ENCODE measurements around the gene ZNF326. TPM values are rescaled to one million over a fixed set of nuclear protein-coding genes. Genes with fewer than 3 reads are reported as not detected.
"Not testable (repeated sequence)": the region's sequence is repeated elsewhere in the genome, so short reads cannot be mapped to it uniquely, and the experiment has no call there.

The ZNF326 gene
- total RNA-seq, 1 experiment from 2014 or later = 28.9 TPM

DNA sequence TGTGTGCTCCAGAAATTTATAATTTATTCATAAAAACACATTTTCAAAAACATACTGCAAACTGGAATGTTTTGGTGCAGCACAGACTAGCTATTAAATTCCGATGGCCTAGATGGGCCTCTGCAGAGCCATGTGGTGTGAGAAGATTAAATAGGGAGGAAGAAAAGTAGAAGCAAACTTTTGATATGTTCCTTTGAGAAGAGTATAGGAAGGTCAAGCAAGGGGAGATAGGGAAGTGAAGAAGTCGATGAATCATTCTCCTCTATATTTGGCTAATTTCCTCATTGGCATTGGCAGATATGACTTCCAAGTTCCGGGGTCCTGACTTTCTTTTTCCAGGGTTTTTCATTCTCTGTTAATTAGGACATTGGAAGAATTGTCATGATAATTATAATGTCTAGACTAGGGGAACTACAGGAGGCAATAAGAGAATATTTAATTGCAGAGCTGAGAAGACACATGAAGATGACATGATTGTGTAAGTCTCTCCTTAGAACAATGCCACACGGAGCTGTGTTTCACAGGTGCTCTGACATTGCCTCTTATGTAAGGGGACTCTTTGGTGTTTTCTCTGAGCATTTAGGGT lies 19.3 kb upstream of the ZNF326 start:
- peak overlapping the region; percentile 38 for H3K27ac Mint-ChIP-seq (ENCODE audit: low read depth, unreplicated experiment)
- intact Hi-C loops (cut with micrococcal nuclease) = no loop called here
- H3K4me3 Mint-ChIP-seq (ENCODE audit: unreplicated experiment) = no peak overlapping the region
- no peaks in the 10 kb centered on the region for H3K9me3 Mint-ChIP-seq (ENCODE audit: unreplicated experiment)
- H3K27me3 Mint-ChIP-seq (ENCODE audit: insufficient read depth, unreplicated experiment) = no peaks in the 10 kb centered on the region
- peaks cover 27% of the 10 kb centered on the region for H3K4me1 Mint-ChIP-seq (ENCODE audit: insufficient read depth, unreplicated experiment)
- CTCF ChIA-PET = interaction anchor here (0.6 to 3.9 kb wide), 5 partner anchors 11 to 195 kb away, joined by 3 to 29 read pairs (median 6); no protein-coding TSS in a partner anchor
- TF ChIP-seq, protein P1, sequence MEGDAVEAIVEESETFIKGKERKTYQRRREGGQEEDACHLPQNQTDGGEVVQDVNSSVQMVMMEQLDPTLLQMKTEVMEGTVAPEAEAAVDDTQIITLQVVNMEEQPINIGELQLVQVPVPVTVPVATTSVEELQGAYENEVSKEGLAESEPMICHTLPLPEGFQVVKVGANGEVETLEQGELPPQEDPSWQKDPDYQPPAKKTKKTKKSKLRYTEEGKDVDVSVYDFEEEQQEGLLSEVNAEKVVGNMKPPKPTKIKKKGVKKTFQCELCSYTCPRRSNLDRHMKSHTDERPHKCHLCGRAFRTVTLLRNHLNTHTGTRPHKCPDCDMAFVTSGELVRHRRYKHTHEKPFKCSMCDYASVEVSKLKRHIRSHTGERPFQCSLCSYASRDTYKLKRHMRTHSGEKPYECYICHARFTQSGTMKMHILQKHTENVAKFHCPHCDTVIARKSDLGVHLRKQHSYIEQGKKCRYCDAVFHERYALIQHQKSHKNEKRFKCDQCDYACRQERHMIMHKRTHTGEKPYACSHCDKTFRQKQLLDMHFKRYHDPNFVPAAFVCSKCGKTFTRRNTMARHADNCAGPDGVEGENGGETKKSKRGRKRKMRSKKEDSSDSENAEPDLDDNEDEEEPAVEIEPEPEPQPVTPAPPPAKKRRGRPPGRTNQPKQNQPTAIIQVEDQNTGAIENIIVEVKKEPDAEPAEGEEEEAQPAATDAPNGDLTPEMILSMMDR (IDR thresholded peaks at IDR 0.05; ENCODE audit: unreplicated experiment) = no peak
- POLR2A ChIA-PET = interaction anchor here (0.8 to 1.4 kb wide), 8 partner anchors 10 to 154 kb away, joined by 3 to 5 read pairs (median 3); no protein-coding TSS in a partner anchor
- H3K36me3 Mint-ChIP-seq (ENCODE audit: insufficient read depth, unreplicated experiment) = no peaks in the 10 kb centered on the region
- DNase-seq (ENCODE audit: unreplicated experiment) = no peak
- BruUV-seq (replicated peaks) = no TSS peak

- no peak for DNase-seq (ENCODE audit: unreplicated experiment)
- Mint-ChIP-seq H3K4me1 (ENCODE audit: insufficient read depth, unreplicated experiment) (peaks cover 20% of the 10 kb centered on the region), H3K4me3 (ENCODE audit: unreplicated experiment) (no peak overlapping the region), H3K9me3 (ENCODE audit: unreplicated experiment) (no peaks in the 10 kb centered on the region), H3K27ac (ENCODE audit: low read depth, unreplicated experiment) (no peak overlapping the region), H3K36me3 (ENCODE audit: insufficient read depth, unreplicated experiment) (no peaks in the 10 kb centered on the region), H3K27me3 (ENCODE audit: insufficient read depth, unreplicated experiment) (no peaks in the 10 kb centered on the region)
- BruUV-seq (replicated peaks) = no TSS peak
- TF ChIP-seq, protein P1 (IDR thresholded peaks at IDR 0.05; ENCODE audit: unreplicated experiment) = no peak
- intact Hi-C loops (cut with micrococcal nuclease) = no loop called here
- CTCF ChIA-PET = interaction anchor here (0.6 to 1.5 kb wide), 2 partner anchors 207 to 216 kb away, joined by 3 read pairs; no protein-coding TSS in a partner anchor
- POLR2A ChIA-PET = interaction anchor here (0.6 to 1.5 kb wide), 5 partner anchors 18 to 161 kb away, joined by 3 to 7 read pairs (median 3); no protein-coding TSS in a partner anchor
These were observed 16.2 kb upstream of the ZNF326 start for GRCh38 chr1:89978755-89979154.

DNA sequence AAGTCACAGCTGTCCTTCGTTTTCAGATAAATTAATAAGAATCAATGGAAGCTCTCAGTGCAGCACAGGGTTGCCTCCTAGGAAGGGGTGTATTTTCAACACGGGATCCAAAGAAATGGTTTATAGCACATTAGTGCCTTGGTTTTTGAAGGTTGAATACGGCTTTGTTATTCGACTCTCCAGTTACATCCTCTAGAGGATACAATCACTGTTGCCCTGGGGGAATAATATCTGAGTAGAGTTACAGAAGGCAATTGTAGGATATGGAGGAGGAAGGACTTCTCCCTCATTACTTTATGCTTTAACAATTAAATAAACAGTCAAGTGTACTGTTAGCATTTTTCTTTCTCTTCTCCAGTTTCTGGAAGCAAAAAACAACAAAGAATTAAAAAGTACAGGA lies 14.3 kb upstream of the ZNF326 start:
- H3K27ac Mint-ChIP-seq (ENCODE audit: low read depth, unreplicated experiment) = no peak overlapping the region
- CTCF ChIA-PET = interaction anchor here (0.6 to 1.2 kb wide), 2 partner anchors 9 to 406 kb away, joined by 3 to 4 read pairs; no protein-coding TSS in a partner anchor
- peaks cover 2% of the 10 kb centered on the region for H3K4me1 Mint-ChIP-seq (ENCODE audit: insufficient read depth, unreplicated experiment)

DNA sequence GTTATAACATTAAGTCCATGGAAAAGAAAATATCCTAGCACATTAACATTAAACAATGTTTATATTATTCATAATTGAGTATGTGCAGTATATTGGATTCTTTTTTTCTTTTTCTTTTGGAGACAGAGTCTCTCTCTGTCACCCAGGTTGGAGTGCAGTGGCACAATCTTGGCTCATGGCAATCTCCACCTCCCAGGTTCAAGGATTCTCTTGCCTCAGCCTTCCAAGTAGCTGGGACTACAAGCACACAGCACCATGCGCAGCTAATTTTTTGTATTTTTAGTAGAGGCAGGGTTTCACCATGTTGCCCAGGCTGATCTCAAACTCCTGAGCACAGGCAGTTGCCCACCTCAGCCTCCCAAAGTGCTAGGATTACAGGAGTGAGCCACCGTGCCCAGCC lies 12.1 kb upstream of the ZNF326 start:
- intact Hi-C loops (cut with micrococcal nuclease); DNase-seq (ENCODE audit: unreplicated experiment); H3K9me3 Mint-ChIP-seq (ENCODE audit: unreplicated experiment); H3K4me1 Mint-ChIP-seq (ENCODE audit: insufficient read depth, unreplicated experiment); H3K36me3 Mint-ChIP-seq (ENCODE audit: insufficient read depth, unreplicated experiment); POLR2A ChIA-PET; BruUV-seq (replicated peaks); H3K4me3 Mint-ChIP-seq (ENCODE audit: unreplicated experiment); H3K27me3 Mint-ChIP-seq (ENCODE audit: insufficient read depth, unreplicated experiment); H3K27ac Mint-ChIP-seq (ENCODE audit: low read depth, unreplicated experiment): not testable (repeated sequence)
- CTCF ChIA-PET = interaction anchor here (1.7 kb wide), 1 partner anchor 178 kb away, joined by 7 read pairs; no protein-coding TSS in a partner anchor

More for the DNA sequence above, 14.3 kb upstream of the ZNF326 start:
- BruUV-seq (replicated peaks) = no TSS peak
- Mint-ChIP-seq H3K27me3 (ENCODE audit: insufficient read depth, unreplicated experiment) (no peaks in the 10 kb centered on the region), H3K4me3 (ENCODE audit: unreplicated experiment) (no peak overlapping the region), H3K36me3 (ENCODE audit: insufficient read depth, unreplicated experiment) (no peaks in the 10 kb centered on the region), H3K9me3 (ENCODE audit: unreplicated experiment) (no peaks in the 10 kb centered on the region)
- intact Hi-C loops (cut with micrococcal nuclease) = no loop called here
- TF ChIP-seq, protein P1 (IDR thresholded peaks at IDR 0.05; ENCODE audit: unreplicated experiment) = no peak
- POLR2A ChIA-PET = interaction anchor here (0.9 kb wide), 1 partner anchor 176 kb away, joined by 4 read pairs; no protein-coding TSS in a partner anchor
- DNase-seq (ENCODE audit: unreplicated experiment) = no peak

GRCh38 chr1:89984564-89985116 lies 10.3 kb upstream of the ZNF326 start:
- POLR2A ChIA-PET = interaction anchor here (0.6 to 1.2 kb wide), 3 partner anchors 13 to 348 kb away, joined by 3 to 5 read pairs (median 3); no protein-coding TSS in a partner anchor
- not testable (repeated sequence) for H3K27me3 Mint-ChIP-seq (ENCODE audit: insufficient read depth, unreplicated experiment); H3K9me3 Mint-ChIP-seq (ENCODE audit: unreplicated experiment); DNase-seq (ENCODE audit: unreplicated experiment); H3K27ac Mint-ChIP-seq (ENCODE audit: low read depth, unreplicated experiment); BruUV-seq (replicated peaks); H3K36me3 Mint-ChIP-seq (ENCODE audit: insufficient read depth, unreplicated experiment); H3K4me3 Mint-ChIP-seq (ENCODE audit: unreplicated experiment); H3K4me1 Mint-ChIP-seq (ENCODE audit: insufficient read depth, unreplicated experiment)
- CTCF ChIA-PET = interaction anchor here (0.7 to 4.5 kb wide), 5 partner anchors 41 to 203 kb away, joined by 4 to 37 read pairs (median 6); no protein-coding TSS in a partner anchor
- intact Hi-C loops (cut with micrococcal nuclease) = loop anchor here (5.0 kb wide), 1 partner anchor 352 kb away; the partner anchor contains the start of gene LRRC8C
